Retina (tissue), 1 donor: Measurements from ENCODE around the gene GALR2.
A peak's percentile ranks its signal among the peaks of the same experiment; 100 is the strongest.
"Not testable (repeated sequence)": the region's sequence is repeated elsewhere in the genome, so short reads cannot be mapped to it uniquely, and the experiment has no call there.

ENCODE experiments used
- DNase-seq: peaks from one replicate; pipeline ENCODE4 v3.0.0-alpha.2; 2016

GALR2 gene

DNA sequence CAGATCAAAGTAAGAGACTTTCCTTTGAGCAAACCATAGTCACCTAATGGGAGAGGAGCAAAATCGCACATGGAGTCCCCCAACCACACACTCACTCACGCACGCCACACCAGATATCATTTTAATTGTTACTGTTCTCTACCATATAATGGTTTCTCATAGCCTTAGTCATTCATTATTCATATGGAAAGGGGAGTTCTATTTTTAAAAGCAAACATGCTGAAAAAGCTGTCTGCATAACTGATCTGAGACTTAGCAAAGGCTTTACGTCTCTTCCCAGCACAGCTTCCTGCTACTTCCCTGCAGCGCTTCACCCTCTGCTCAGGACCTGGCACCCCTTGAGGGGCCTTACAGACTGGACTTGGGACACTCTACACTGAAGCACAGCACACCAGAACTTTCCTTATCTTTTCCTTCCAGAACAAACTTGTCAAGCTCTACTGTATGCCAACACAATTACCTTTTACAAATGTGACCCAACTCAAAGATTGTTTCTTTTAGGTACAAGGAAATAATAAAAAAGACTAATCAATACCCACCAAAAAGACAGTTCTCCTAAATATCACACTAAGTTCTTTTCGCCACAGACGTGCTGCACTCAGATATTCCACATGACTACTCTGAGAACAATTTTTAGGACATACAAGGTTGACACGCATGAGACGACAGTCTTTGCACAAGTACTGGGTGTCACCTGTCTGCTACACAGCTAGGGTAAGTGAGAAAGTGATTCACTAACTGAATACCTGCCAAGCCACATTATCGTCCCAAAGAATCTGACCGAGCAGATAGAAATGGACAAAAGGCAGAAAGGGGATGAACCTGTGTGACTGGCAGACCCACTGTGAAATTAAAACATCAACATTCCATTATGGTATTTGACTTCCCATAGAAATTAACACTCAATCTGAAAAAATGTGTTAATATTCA lies 23.8 kb upstream of the GALR2 start:
- no peak for DNase-seq

DNA sequence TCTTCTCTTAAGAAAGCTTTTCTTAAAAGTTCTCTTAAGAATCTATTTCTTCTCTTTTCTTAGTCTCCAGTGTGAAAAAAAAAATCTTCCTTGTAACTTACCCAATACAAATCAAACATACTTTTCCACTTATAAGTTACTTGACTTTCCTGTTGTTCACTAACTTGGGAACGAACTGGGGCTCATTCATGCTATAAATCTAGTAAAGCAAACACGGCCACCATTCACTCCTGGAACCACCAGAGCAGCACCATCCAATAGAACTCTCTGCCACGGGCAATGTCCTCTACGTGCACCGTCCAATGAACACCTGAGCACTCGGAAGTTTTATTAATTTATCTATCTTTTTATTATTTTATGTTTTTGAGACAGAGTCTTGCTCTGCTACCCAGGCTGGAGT lies 23.0 kb upstream of the GALR2 start:
- DNase-seq = no peak

GRCh38 chr17:76053246-76054111 lies 21.1 kb upstream of the GALR2 start:
- no peak for DNase-seq

DNA sequence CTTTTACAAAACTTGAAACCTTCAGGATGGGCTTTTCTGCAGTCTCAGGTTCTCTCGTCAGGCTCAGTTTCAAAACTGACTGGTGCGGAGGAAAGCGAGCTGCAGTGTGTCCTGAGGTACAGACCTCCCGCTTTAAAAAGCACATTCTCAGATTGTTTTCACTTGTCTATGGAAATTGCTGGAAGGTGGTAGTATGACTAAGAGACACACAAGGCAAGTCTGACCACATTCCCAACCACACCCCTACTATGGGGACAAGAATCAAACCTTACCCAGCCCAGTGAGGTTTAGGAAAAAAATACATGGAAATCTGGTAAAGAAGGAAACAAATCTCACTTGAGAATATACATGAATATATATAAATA lies 20.5 kb upstream of the GALR2 start:
- DNase-seq = no peak

DNA sequence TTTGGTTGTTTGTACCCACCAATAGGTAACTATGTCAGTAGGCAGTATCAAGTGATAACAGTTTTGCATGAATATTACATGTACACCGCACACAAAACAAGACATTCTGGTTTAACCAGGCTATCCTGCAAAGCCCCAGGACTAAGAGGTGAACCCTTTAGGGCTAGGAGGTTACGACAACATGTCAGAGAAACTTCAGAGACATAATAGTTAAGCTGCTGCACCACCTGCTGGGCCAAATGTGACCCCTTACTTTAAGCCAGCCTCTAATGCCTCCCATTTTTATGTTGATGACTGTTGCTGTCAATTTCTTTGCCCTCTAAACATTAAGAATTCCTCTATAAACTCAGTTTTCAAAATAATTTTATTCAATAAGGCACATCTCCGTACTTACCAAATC lies 17.7 kb upstream of the GALR2 start:
- DNase-seq = no peak

GRCh38 chr17:76058264-76058663 lies 16.3 kb upstream of the GALR2 start:
- DNase-seq = not testable (repeated sequence)

DNA sequence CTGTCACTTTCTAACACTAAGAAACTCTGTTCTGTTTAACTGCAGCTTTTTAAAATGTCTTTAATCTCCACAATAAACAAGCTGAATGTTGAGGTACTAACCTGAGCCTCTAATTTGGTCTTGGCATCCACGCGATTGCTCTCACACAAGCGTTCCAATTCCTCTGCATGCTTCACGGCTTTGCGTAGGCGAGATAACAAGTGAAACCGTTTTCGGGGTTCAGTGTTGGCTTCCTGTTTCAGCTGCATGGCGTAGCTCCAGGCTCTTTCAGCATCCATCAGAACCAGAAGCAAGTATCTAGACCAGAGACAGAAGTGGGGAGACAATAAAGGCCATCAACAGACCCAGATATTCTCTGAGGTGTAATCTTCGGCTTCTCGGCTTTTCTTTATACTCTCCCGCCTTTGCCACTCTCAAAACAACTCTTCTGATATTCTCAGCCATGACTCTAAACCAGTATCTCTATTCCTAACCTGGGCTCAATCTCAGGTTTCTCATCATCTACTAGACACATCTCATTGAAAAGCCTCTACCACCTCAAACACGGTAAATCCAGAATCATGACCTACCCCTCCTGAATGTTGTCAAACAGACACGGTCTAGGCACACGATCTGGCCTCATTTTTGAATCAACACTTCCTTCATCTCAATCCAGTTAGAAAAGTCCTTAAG lies 10.6 kb upstream of the GALR2 start:
- DNase-seq = no peak

- no peak for DNase-seq
These were observed 8.8 kb upstream of the GALR2 start for GRCh38 chr17:76065775-76066174.

DNA sequence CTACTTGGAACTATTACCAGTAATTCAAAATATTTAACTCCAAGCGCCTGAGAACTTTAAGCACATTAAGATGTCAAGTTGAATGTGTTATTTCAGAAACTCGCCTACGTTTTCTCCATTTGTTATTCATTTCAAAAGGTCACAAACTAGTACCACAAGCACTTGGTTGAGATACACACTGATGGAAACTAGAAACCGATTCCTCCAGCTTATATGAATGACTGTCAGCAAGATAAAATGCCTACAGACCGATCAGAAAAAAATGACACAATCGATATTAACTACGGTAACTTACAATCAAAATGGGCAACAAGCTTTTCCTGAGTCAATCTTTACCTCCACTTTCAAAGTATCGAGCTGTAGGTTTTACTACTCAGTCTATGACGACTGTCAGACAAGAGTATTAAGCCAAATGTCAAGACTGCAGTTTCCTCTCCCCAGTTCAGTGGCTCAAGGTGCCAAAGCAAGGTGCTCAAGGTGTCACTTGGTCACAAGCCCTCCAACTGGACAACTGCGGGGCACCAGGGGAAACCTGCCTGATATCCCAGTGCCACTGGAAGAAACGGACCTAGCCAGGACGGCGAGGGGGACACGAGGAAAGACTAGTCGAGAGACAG lies 2.9 kb upstream of the GALR2 start:
- DNase-seq = no peak

GRCh38 chr17:76072148-76072858 lies 2.3 kb upstream of the GALR2 start, which contains the start of gene SRP68:
Gene SRP68, minus strand, starts transcription at chr17:76072517. Its CDS starts 26 bp downstream, at chr17:76072491.
- peak; percentile 94 for DNase-seq

DNA sequence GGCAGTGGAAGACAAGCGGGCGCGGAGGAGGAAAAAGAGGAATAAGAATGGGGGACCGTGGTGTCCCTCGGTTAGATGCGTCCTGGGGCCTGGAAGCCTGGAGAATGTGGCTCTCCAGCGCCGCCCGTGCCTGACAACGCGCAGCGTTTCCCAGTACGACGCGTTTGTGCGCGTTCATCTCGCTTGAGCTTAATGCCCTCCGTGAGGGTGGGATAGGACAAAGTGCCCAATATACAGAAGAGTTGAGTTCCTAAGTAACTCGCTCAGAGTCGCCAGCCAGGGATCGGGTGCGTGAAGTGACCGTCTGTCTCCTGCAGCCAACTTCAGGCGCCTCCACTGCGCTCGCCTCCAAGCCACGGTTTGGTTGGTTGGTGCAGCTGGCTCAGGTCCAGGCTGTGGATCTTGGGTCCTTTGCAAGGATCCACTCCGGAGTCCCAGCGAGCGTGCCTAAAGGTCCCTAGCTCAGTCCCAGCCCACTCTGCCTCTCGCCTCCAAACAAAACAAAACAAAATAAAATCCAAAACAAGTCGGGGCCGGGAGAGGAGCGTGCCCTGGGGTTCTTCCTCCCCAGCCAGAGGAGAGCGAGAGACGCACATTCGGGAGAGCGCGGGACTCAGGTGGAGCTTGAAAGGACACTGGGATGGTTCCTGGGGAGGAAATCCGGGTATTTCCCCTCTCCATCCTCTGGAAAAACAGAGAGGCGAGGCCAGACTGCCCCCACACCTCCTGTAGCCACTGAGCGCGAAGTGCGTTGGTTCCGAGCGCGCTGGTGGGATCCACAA lies 974 bp downstream of the GALR2 start:
- DNase-seq = peak; percentile 63

DNA sequence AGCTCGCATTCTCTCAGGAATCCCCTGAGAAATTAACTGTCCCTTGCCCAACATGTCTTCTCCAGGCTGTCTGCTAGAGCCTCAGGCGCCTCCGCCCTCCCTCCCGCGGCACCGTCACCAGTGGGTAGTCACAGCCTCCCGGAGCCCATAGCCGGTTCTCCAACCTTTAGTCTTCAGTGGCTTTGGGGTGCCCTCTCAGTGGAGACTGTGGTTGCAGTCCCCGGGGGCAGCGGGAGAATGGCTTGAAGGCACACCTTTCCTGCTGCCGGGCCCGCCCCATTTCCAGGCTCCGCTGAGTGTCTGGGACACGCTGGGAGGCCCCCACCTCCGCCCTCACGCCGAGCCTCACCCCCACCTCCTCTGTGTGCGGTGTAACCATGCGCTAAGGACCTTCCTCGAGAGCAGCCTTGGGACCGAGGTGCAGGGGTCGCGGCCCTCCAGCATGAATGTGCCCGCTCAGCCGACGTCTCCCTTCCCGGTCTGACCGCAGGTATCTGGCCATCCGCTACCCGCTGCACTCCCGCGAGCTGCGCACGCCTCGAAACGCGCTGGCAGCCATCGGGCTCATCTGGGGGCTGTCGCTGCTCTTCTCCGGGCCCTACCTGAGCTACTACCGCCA lies 1.7 kb downstream of the GALR2 start:
- DNase-seq = peak; percentile 39

DNA sequence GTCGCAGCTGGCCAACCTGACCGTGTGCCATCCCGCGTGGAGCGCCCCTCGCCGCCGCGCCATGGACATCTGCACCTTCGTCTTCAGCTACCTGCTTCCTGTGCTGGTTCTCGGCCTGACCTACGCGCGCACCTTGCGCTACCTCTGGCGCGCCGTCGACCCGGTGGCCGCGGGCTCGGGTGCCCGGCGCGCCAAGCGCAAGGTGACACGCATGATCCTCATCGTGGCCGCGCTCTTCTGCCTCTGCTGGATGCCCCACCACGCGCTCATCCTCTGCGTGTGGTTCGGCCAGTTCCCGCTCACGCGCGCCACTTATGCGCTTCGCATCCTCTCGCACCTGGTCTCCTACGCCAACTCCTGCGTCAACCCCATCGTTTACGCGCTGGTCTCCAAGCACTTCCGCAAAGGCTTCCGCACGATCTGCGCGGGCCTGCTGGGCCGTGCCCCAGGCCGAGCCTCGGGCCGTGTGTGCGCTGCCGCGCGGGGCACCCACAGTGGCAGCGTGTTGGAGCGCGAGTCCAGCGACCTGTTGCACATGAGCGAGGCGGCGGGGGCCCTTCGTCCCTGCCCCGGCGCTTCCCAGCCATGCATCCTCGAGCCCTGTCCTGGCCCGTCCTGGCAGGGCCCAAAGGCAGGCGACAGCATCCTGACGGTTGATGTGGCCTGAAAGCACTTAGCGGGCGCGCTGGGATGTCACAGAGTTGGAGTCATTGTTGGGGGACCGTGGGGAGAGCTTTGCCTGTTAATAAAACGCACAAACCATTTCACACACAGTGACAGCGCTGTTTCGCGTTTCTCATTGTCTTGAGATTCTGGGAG lies 2.4 kb downstream of the GALR2 start:
- peak; percentile 72 for DNase-seq

DNA sequence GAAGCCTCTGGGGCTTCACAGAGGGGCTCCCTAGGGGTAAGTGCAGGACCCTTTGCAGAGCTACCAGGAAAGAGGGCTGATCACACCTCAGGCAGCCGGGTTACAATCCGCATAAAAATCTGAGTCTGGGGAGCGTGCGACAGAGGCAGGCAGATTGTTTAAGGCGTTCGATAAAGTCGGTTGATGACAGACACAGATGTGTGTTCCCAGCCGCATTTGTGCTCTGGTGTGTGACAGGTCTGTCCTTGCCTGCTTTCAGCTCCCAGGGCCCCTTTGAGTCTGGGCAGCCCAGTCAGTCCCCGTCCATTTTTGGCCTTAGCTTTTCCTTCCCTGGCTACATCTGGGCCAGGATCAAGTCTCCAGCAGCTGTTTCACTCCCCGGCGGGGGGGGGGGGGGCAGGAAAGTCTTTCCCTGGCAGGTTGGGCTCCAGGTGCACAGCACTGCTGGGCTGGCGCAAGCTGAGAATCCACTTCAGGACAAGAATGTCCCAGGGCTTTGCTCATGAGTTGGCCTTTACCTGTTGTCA lies 3.1 kb downstream of the GALR2 start:
- no peak for DNase-seq

DNA sequence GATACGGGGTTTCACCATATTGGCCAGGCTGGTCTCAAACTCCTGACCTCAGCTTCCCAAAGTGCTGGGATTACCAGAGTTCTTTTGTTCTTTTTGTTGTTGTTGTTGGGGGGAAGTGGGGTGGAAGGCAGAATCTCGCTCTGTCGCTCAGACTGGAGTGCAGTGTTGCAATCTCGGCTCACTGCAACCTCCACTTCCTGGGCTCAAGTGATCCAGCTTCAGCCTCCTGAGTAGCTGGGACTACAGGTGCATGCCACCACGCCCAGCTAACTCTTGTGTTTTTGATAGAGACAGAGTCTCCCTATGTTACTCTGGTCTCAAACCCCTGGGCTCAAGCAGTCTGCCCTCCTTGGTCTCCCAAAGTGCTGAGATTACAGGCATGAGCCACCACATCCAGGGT lies 3.8 kb downstream of the GALR2 start:
- DNase-seq = peak; percentile 23

DNA sequence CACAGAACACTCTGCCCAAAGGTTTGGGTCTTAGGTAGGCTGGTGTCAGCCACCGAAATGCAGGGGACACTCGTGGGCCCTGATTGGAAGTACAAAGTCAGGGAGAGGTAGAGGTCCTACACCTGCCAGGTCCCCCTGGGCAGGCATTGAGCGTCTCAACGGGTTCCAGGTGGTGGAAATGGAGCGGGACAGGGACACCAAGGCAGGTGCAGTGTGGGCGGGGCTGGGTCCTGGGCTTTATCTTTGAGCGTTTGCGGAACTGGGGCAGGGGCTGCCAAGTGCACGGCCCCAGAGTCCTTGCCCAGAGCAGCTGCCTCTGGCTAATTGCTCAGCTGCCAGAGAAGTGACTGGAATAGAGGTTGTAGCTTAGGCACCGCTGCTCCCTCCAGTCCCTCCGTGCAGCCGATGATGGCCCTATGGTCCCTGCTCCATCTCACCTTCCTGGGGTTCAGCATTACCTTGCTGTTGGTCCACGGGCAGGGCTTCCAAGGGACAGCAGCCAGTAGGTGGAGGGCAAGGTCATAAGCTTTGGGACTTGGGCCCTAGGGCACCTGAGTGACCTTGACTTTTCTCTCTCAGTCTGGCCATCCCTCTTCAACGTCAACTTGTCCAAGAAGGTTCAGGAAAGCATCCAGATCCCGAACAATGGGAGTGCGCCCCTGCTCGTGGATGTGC lies 4.4 kb downstream of the GALR2 start, which contains the start of gene ZACN:
Gene ZACN (plus strand): TSS at position 323 of the 675 bp plus-strand sequence. CDS start 83 bp downstream, at position 406.
- peak; percentile 39 for DNase-seq

GRCh38 chr17:76079535-76079955 lies 5.0 kb downstream of the GALR2 start:
- no peak for DNase-seq

- peak; percentile 67 for DNase-seq
These were observed 5.6 kb downstream of the GALR2 start for GRCh38 chr17:76079956-76080767.
